Mesothelial cell of epicardium (in vitro differentiated cells): Measurements from ENCODE around the gene MRPL41. TPM values are rescaled to one million over a fixed set of nuclear protein-coding genes. Genes with fewer than 3 reads are reported as not detected.
"Not testable (repeated sequence)": the region's sequence is repeated elsewhere in the genome, so short reads cannot be mapped to it uniquely, and the experiment has no call there.

Source experiments
- DNase-seq, 2 experiments: peaks; one replicate each; pipeline ENCODE4 v3.0.0; 2021; ENCODE audit warnings: low spot score in 2 of 2; ENCODE audit not compliant: unreplicated experiment in 2 of 2
- H3K27ac Mint-ChIP-seq: 2 replicates; pipeline ENCODE4 v1.8.0; 2021; ENCODE audit warnings: mixed read lengths
- H3K27me3 Mint-ChIP-seq: 2 replicates; pipeline ENCODE4 v1.8.0; 2021; ENCODE audit warnings: low read depth, mixed read lengths
- H3K36me3 Mint-ChIP-seq: 2 replicates; pipeline ENCODE4 v1.8.0; 2021; ENCODE audit warnings: mixed read lengths
- H3K4me1 Mint-ChIP-seq: 2 replicates; pipeline ENCODE4 v1.8.0; 2021; ENCODE audit warnings: mixed read lengths
- H3K4me3 Mint-ChIP-seq: 2 replicates; pipeline ENCODE4 v1.8.0; 2021; ENCODE audit warnings: mild to moderate bottlenecking, moderate library complexity, mixed read lengths
- H3K9me3 Mint-ChIP-seq: 2 replicates; pipeline ENCODE4 v1.8.0; 2021; ENCODE audit warnings: mixed read lengths
- CTCF ChIP-seq: fragments of 200-600 bp; sonication (generic); IDR thresholded peaks from one replicate; pipeline ENCODE4 v1.5.0; 2021; ENCODE audit warnings: antibody characterized with exemption; ENCODE audit not compliant: unreplicated experiment
- total RNA-seq: library from RNA; stranded (reverse); gene quantifications from 3 replicates; pipeline ENCODE4 v1.2.1, GENCODE V29; 2021

Gene MRPL41
- total RNA-seq, 1 donor from 2014 or later = 26.6 TPM

- H3K4me1 Mint-ChIP-seq = peaks cover 3% of the 10 kb centered on the region
- H3K27me3 Mint-ChIP-seq = peaks cover 7% of the 10 kb centered on the region
- TF ChIP-seq CTCF = no peak
- H3K9me3 Mint-ChIP-seq = peaks cover 25% of the 10 kb centered on the region
- no peak overlapping the region for H3K27ac Mint-ChIP-seq
- no peak for DNase-seq
- H3K4me3 Mint-ChIP-seq = no peak overlapping the region
- peaks cover 8% of the 10 kb centered on the region for H3K36me3 Mint-ChIP-seq
Observed at GRCh38 chr9:137506702-137507171, 44.9 kb upstream of the MRPL41 start.

- H3K27ac Mint-ChIP-seq = no peak overlapping the region
- peaks cover 18% of the 10 kb centered on the region for H3K9me3 Mint-ChIP-seq
- peaks cover 3% of the 10 kb centered on the region for H3K4me1 Mint-ChIP-seq
- no peak for DNase-seq
- peaks cover 8% of the 10 kb centered on the region for H3K36me3 Mint-ChIP-seq
- H3K27me3 Mint-ChIP-seq = no peaks in the 10 kb centered on the region
- TF ChIP-seq CTCF = no peak
- no peak overlapping the region for H3K4me3 Mint-ChIP-seq
Observed at GRCh38 chr9:137509198-137509597, 42.5 kb upstream of the MRPL41 start.

- peaks cover 14% of the 10 kb centered on the region for H3K9me3 Mint-ChIP-seq
- H3K4me1 Mint-ChIP-seq, H3K27ac Mint-ChIP-seq, H3K4me3 Mint-ChIP-seq, H3K36me3 Mint-ChIP-seq, DNase-seq, H3K27me3 Mint-ChIP-seq: not testable (repeated sequence)
Observed at GRCh38 chr9:137511126-137511525, 40.6 kb upstream of the MRPL41 start.

GRCh38 chr9:137511758-137512463 is 39.8 kb upstream of the MRPL41 start:
- Mint-ChIP-seq H3K4me1 (peaks cover 3% of the 10 kb centered on the region), H3K9me3 (peaks cover 14% of the 10 kb centered on the region), H3K4me3 (no peak overlapping the region), H3K27ac (no peak overlapping the region), H3K36me3 (peaks cover 8% of the 10 kb centered on the region), H3K27me3 (no peaks in the 10 kb centered on the region)
- no peak for DNase-seq
- no peak for TF ChIP-seq CTCF

- not testable (repeated sequence) for H3K27ac Mint-ChIP-seq, H3K4me3 Mint-ChIP-seq, H3K27me3 Mint-ChIP-seq, H3K4me1 Mint-ChIP-seq, DNase-seq, H3K36me3 Mint-ChIP-seq
- H3K9me3 Mint-ChIP-seq = peaks cover 14% of the 10 kb centered on the region
Observed at GRCh38 chr9:137513136-137513535, 38.5 kb upstream of the MRPL41 start.

GRCh38 chr9:137513801-137514570 is 37.7 kb upstream of the MRPL41 start:
- not testable (repeated sequence) for H3K4me1 Mint-ChIP-seq, H3K27me3 Mint-ChIP-seq, H3K27ac Mint-ChIP-seq, H3K4me3 Mint-ChIP-seq, H3K36me3 Mint-ChIP-seq, DNase-seq
- H3K9me3 Mint-ChIP-seq = peaks cover 12% of the 10 kb centered on the region

- TF ChIP-seq CTCF = no peak
- peaks cover 5% of the 10 kb centered on the region for H3K9me3 Mint-ChIP-seq
- no peaks in the 10 kb centered on the region for H3K27me3 Mint-ChIP-seq
- H3K36me3 Mint-ChIP-seq = no peaks in the 10 kb centered on the region
- no peak overlapping the region for H3K4me3 Mint-ChIP-seq
- DNase-seq = no peak
- H3K27ac Mint-ChIP-seq = no peak overlapping the region
- peaks cover 3% of the 10 kb centered on the region for H3K4me1 Mint-ChIP-seq
Observed at GRCh38 chr9:137514691-137515337, 36.9 kb upstream of the MRPL41 start.
